A673 (cell line): ENCODE measurements around the gene IFITM5. TPM values are rescaled to one million over a fixed set of nuclear protein-coding genes. Genes with fewer than 3 reads are reported as not detected.

Experiments
- BruUV-seq: library from RNA; stranded (reverse); fragments of 400-500 nt; replicated peaks from 2 replicates; lab custom pipeline; 2021; lab: Mats Ljungman, UMichigan
- CTCF ChIA-PET: fragments of 300-600 bp; sonication (Branson Sonifier 250); formaldehyde crosslinking; loops from one replicate; lab custom pipeline; 2022; ENCODE audit warnings: antibody characterized with exemption; lab: Charles Lee
- POLR2A ChIA-PET: fragments of 300-600 bp; sonication (Branson Sonifier 250); formaldehyde crosslinking; loops from one replicate; lab custom pipeline; 2022; ENCODE audit warnings: antibody characterized with exemption; ENCODE audit not compliant: low non-redundant PET; lab: Charles Lee
- DNase-seq: peaks from one replicate; pipeline ENCODE4 v3.0.0-alpha.2; 2015; ENCODE audit warnings: low spot score
- H3K27ac ChIP-seq: fragments of 200-600 bp; sonication (generic); 2 replicates; pipeline ENCODE4 v1.5.1; 2016; ENCODE audit warnings: mixed run types, low read depth, mild to moderate bottlenecking, mixed read lengths, antibody characterized with exemption, low read length; ENCODE audit not compliant: poor library complexity, severe bottlenecking
- H3K27me3 ChIP-seq: fragments of 200-600 bp; sonication (generic); replicated peaks from 2 replicates; pipeline ENCODE4 v1.6.1; 2017; ENCODE audit warnings: mixed run types, low read depth, mild to moderate bottlenecking, mixed read lengths, antibody characterized with exemption, low read length; ENCODE audit not compliant: insufficient read depth, poor library complexity
- H3K36me3 ChIP-seq: fragments of 200-600 bp; sonication (generic); 2 replicates; pipeline ENCODE4 v1.6.1; 2016; ENCODE audit warnings: mixed run types, mild to moderate bottlenecking, mixed read lengths, antibody characterized with exemption, low read length; ENCODE audit not compliant: insufficient read depth, poor library complexity, severe bottlenecking
- H3K4me1 ChIP-seq: fragments of 200-600 bp; sonication (generic); 2 replicates; pipeline ENCODE4 v1.6.1; 2017; ENCODE audit warnings: mixed run types, mild to moderate bottlenecking, mixed read lengths, antibody characterized with exemption, low read length; ENCODE audit not compliant: insufficient read depth, poor library complexity, severe bottlenecking
- H3K4me3 ChIP-seq: fragments of 200-600 bp; sonication (generic); 2 replicates; pipeline ENCODE4 v1.5.1; 2016; ENCODE audit warnings: low read depth, mixed run types, mild to moderate bottlenecking, mixed read lengths, low read length; ENCODE audit not compliant: poor library complexity, severe bottlenecking
- H3K9me3 ChIP-seq: fragments of 200-600 bp; sonication (generic); 2 replicates; pipeline ENCODE4 v1.6.1; 2016; ENCODE audit warnings: mixed run types, low read depth, mild to moderate bottlenecking, mixed read lengths, antibody characterized with exemption, low read length; ENCODE audit not compliant: poor library complexity, severe bottlenecking
- EZH2 ChIP-seq: fragments of 200-600 bp; sonication (generic); IDR thresholded peaks from 2 replicates; pipeline ENCODE4 v1.6.1; 2017; ENCODE audit warnings: borderline replicate concordance, low read depth, mild to moderate bottlenecking, mixed read lengths, antibody characterized with exemption, low read length; ENCODE audit not compliant: poor library complexity, severe bottlenecking
- intact Hi-C: fragments of 100-400 bp; cut with micrococcal nuclease; formaldehyde crosslinking; loops from one replicate; pipeline ENCODE4 v1.10.0; 2022; ENCODE audit not compliant: unreplicated experiment
- total RNA-seq: library from RNA; stranded (reverse); gene quantifications from 2 replicates; pipeline ENCODE4 v1.2.3, GENCODE V29; 2021
- TF ChIP-seq, protein P1 (sequence below): fragments of 300-800, 200-600 bp; sonication (generic); conservative IDR thresholded peaks from 2 replicates; pipeline ENCODE4 v1.5.1; 2017; ENCODE audit warnings: low read depth, mild to moderate bottlenecking, antibody characterized with exemption, low read length, moderate library complexity, mixed read lengths

IFITM5 gene
- total RNA-seq, 1 experiment from 2014 or later = not detected

DNA sequence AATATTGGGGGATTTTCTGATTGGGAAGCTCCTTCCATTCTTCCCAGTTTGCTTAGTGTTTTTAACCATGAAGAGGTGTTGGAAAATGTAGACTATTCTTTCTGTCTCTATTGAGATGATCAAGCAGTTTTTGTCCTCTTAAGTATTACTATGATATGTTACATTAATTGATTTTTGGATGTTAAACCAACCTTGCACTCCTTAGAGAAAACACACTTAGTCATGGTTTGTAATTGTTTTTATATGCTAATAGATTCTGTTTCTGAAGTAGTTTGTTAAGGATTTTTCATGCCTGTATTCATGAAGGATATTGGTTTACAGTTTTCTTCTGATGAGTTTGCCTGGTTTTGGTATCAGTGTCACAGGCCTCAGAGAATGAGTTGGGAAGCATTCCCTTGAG, 23.1 kb downstream of the IFITM5 start:
- TF ChIP-seq, protein P1, sequence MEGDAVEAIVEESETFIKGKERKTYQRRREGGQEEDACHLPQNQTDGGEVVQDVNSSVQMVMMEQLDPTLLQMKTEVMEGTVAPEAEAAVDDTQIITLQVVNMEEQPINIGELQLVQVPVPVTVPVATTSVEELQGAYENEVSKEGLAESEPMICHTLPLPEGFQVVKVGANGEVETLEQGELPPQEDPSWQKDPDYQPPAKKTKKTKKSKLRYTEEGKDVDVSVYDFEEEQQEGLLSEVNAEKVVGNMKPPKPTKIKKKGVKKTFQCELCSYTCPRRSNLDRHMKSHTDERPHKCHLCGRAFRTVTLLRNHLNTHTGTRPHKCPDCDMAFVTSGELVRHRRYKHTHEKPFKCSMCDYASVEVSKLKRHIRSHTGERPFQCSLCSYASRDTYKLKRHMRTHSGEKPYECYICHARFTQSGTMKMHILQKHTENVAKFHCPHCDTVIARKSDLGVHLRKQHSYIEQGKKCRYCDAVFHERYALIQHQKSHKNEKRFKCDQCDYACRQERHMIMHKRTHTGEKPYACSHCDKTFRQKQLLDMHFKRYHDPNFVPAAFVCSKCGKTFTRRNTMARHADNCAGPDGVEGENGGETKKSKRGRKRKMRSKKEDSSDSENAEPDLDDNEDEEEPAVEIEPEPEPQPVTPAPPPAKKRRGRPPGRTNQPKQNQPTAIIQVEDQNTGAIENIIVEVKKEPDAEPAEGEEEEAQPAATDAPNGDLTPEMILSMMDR = no peak
- no peak for TF ChIP-seq EZH2
- H3K36me3 ChIP-seq = no peaks in the 10 kb centered on the region
- H3K27ac ChIP-seq = no peak overlapping the region
- BruUV-seq = no TSS peak
- DNase-seq = no peak
- ChIA-PET CTCF (no interaction called here), POLR2A (no interaction called here)
- H3K4me3 ChIP-seq = no peak overlapping the region
- intact Hi-C loops = no loop called here
- peaks cover 27% of the 10 kb centered on the region for H3K27me3 ChIP-seq
- no peaks in the 10 kb centered on the region for H3K9me3 ChIP-seq
- no peaks in the 10 kb centered on the region for H3K4me1 ChIP-seq

DNA sequence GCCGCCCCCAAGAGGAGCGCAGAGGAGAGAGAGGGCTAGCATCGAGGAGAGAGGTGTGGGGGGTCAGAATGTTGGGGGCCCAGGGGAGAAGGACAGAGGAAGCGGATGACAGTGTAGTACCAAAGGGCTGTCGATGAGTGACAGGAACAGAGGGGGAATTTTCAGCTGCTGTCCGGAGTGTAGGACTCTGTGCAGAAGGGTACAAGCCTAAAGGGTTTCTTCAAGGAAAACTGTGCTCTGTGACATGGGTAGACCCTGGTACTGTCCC, 26.5 kb downstream of the IFITM5 start:
- no peaks in the 10 kb centered on the region for H3K36me3 ChIP-seq
- BruUV-seq = no TSS peak
- no peak for DNase-seq
- intact Hi-C loops = no loop called here
- CTCF ChIA-PET = no interaction called here
- H3K4me1 ChIP-seq = no peaks in the 10 kb centered on the region
- no peak overlapping the region for H3K27ac ChIP-seq
- H3K4me3 ChIP-seq = no peak overlapping the region
- H3K9me3 ChIP-seq = no peaks in the 10 kb centered on the region
- H3K27me3 ChIP-seq = no peaks in the 10 kb centered on the region
- POLR2A ChIA-PET = no interaction called here
- TF ChIP-seq, protein P1 = no peak
- no peak for TF ChIP-seq EZH2

DNA sequence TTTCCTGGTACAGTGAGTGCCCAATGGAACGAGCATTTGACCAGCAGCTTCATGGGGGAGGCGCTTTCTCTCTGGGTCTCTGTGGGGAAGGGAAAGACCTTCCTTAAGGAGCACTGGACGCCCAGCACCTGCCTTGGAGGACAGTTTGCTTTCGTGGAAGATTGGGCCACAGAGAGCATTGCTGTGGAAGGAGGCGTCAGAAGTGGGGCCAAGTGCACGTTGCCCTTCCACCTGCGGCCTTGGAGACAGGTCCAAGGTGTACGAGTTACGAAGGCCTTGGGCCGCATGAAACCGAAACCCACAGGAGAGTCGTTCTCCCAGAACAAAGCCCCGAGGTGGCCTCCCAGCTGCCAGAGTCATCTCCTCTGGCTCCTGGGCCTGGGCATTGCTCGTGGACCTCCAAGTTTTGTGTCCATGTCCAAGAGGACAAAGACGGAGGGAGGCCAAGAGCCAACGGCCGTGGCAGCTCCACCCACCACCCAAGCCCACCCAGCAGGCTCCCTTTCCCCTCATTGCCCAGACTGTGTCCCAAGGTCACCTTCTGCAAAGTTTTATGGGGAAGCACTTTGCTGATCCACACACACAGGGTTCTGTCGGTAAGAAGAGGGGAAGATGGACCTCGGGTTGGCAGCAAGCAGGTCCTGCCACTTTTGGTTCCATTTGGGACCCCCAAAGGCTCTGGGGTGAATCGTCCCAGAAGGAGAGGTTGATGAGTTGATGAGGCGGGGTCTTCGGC, 27.0 kb downstream of the IFITM5 start:
- BruUV-seq = no TSS peak
- POLR2A ChIA-PET = no interaction called here
- H3K9me3 ChIP-seq = no peaks in the 10 kb centered on the region

More for the DNA sequence above, 27.0 kb downstream of the IFITM5 start:
- Histone ChIP-seq H3K36me3 (no peaks in the 10 kb centered on the region), H3K27me3 (no peaks in the 10 kb centered on the region), H3K27ac (no peak overlapping the region), H3K4me1 (no peaks in the 10 kb centered on the region), H3K4me3 (no peak overlapping the region)
- TF ChIP-seq, protein P1 = no peak
- TF ChIP-seq EZH2 = no peak
- DNase-seq = no peak
- intact Hi-C loops = no loop called here
- CTCF ChIA-PET = no interaction called here
